Ovary (tissue), 3 donors: ENCODE measurements around the gene NMT1.

Source experiments
- CTCF ChIP-seq, 3 donors: fragments of 450-650 bp in 2 of 3; fragments of 200-600 bp in 1 of 3; IDR thresholded peaks; one replicate each; pipeline versions ENCODE4 v1.5.1 to v1.8.0; 2016 to 2022; ENCODE audit warnings: antibody characterized with exemption in 3 of 3, mild to moderate bottlenecking in 1 of 3
- EP300 ChIP-seq: sonication (generic); formaldehyde crosslinking; IDR thresholded peaks from one replicate; pipeline ENCODE4 v1.6.1; 2017; ENCODE audit warnings: antibody characterized with exemption
- donor health status: DM: no; HTN: no; CAD: no.

- TF ChIP-seq CTCF (IDR thresholded peaks at IDR 0.05) (no peak), EP300 (no peak)
Measured at GRCh38 chr17:45116434-45117016, 55.4 kb downstream of the NMT1 start.
